ENCODE data around the gene SGCB.

Gene SGCB

DNA sequence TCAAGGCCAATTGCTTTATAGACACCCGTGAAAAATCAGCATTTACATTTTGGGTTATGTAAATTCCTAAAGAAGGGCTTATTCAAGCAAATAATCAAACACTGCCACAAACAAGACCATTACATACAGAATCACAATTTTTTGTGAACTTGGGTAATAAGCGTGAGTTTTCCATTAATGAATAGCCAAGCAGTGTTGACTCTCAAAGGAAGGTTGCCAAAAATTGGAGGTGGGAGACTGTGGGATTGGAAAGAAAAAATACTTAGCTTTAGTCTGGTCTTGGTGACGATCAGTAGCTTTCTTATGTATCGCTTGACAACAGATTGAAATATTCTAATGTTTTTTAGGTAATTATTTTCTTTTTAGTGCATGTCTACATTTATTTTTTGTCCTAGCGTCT is 38.8 kb downstream of the SGCB start:
- TF ChIP-seq, protein P1, sequence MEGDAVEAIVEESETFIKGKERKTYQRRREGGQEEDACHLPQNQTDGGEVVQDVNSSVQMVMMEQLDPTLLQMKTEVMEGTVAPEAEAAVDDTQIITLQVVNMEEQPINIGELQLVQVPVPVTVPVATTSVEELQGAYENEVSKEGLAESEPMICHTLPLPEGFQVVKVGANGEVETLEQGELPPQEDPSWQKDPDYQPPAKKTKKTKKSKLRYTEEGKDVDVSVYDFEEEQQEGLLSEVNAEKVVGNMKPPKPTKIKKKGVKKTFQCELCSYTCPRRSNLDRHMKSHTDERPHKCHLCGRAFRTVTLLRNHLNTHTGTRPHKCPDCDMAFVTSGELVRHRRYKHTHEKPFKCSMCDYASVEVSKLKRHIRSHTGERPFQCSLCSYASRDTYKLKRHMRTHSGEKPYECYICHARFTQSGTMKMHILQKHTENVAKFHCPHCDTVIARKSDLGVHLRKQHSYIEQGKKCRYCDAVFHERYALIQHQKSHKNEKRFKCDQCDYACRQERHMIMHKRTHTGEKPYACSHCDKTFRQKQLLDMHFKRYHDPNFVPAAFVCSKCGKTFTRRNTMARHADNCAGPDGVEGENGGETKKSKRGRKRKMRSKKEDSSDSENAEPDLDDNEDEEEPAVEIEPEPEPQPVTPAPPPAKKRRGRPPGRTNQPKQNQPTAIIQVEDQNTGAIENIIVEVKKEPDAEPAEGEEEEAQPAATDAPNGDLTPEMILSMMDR (IDR thresholded peaks at IDR 0.05; ENCODE audit: low read depth, low read length), result no peak
- DNase-seq (ENCODE audit: low read depth in 2 of 2), result no peak
- H3K4me3 ChIP-seq (replicated peaks in 1 of 2; ENCODE audit: low read depth in 2 of 2, low read length in 2 of 2), result no peak overlapping the region

DNA sequence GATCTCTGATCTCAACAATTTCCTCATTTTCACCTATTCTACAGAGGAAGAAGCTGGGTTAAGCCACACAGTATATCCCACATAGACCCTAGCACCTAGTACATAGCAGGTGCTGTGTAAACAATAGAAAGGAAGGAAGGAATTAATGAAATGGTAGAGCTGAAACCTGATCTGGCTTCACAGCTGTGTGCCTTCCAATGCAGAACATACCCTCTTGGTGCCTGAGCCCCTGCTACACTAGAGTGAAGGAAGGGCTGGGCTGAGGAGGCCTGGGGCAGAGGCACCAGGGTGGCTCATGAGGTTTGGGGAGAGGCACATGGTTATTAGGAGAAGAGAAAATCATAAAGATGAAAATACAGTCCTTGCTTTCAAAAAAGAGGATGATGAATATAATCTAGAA is 39.3 kb downstream of the SGCB start:
- no peak for DNase-seq (ENCODE audit: low read depth in 2 of 2)
- no peak overlapping the region for H3K4me3 ChIP-seq (replicated peaks in 1 of 2; ENCODE audit: low read depth in 2 of 2, low read length in 2 of 2)
- TF ChIP-seq, protein P1 (IDR thresholded peaks at IDR 0.05; ENCODE audit: low read depth, low read length), result no peak

DNA sequence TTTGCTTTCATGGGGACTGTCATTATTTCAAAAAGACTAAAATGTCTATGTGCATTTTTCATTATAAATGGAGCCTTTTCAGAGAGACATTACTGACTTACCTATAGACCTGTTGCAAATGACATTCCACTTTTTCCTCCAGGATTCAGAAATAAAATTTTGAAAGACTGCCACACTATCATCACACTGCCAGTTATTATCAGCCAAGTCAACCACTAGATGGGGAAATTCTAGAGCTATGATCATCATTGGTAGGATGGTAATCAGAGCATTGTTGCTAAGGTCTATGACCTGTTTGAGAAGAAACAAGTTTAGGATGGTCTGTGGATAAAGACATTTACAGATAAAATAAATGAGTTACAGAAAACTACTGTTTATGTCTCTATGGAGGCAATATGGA is 40.5 kb downstream of the SGCB start:
- no peak overlapping the region for H3K4me3 ChIP-seq (replicated peaks in 1 of 2; ENCODE audit: low read depth in 2 of 2, low read length in 2 of 2)
- TF ChIP-seq, protein P1 (IDR thresholded peaks at IDR 0.05; ENCODE audit: low read depth, low read length), result no peak
- no peak for DNase-seq (ENCODE audit: low read depth in 2 of 2)

DNA sequence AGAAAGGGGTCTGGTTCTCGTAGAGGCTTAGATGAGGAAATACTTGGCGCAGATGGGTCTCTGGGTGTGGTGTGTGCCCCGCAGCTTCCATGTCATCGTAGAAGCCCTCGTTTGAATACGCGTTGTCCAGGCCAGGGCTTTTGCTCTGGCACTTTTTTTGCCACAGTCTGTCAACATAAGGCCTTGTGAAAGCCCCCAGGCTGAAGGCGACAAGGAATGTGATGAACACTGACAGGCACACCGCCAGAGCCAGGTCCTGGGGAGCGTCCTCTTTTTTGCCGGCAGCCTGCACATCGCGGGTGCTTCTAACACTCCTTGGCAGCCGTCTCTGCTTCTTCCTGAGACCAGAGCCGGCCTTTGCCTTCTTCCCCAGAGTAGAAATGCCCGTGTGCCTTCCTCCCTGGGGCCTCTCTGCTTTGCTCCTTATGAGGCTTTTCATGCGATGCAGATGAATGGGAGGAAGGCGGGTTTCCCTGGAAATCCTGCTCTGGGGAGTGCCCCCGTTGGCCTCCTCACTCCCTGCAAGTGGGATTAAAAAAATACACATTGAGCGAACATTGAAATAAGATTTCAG is 42.4 kb downstream of the SGCB start:
- TF ChIP-seq, protein P1 (IDR thresholded peaks at IDR 0.05; ENCODE audit: low read depth, low read length), result no peak
- no peak for DNase-seq (ENCODE audit: low read depth in 2 of 2)
- no peak overlapping the region for H3K4me3 ChIP-seq (replicated peaks in 1 of 2; ENCODE audit: low read depth in 2 of 2, low read length in 2 of 2)

Measured in cardiac fibroblast (primary cell).